Colon (tissue), 2 donors: ENCODE measurements around the gene WNK2.

ENCODE experiments used
- FAIRE-seq: peaks from 2 replicates; lab custom pipeline; 2012; peaks lifted over from hg19 to GRCh38; lab: Jason Lieb, UNC
- donor health status: control.
- donor health status: control.

The WNK2 gene

GRCh38 chr9:93200449-93200742, 16.5 kb downstream of the WNK2 start:
- FAIRE-seq, result no peak

- FAIRE-seq, result no peak
These were observed 17.0 kb downstream of the WNK2 start for GRCh38 chr9:93200989-93201334.

GRCh38 chr9:93203026-93203717, 19.2 kb downstream of the WNK2 start:
- FAIRE-seq, result no peak

- FAIRE-seq, result no peak
These were observed 20.0 kb downstream of the WNK2 start for GRCh38 chr9:93203718-93204469.

- FAIRE-seq, result no peak
These were observed 20.6 kb downstream of the WNK2 start for GRCh38 chr9:93204470-93205043.

- no peak for FAIRE-seq
These were observed 21.3 kb downstream of the WNK2 start for GRCh38 chr9:93205045-93205768.

GRCh38 chr9:93205896-93206575, 22.1 kb downstream of the WNK2 start:
- FAIRE-seq, result no peak

- FAIRE-seq, result no peak
These were observed 22.7 kb downstream of the WNK2 start for GRCh38 chr9:93206576-93207155.

- no peak for FAIRE-seq
These were observed 23.4 kb downstream of the WNK2 start for GRCh38 chr9:93207326-93207814.

GRCh38 chr9:93207860-93208734, 24.2 kb downstream of the WNK2 start:
- no peak for FAIRE-seq

GRCh38 chr9:93209097-93209496, 25.2 kb downstream of the WNK2 start:
- FAIRE-seq, result no peak

GRCh38 chr9:93209576-93210323, 25.8 kb downstream of the WNK2 start:
- no peak for FAIRE-seq

GRCh38 chr9:93210324-93210973, 26.5 kb downstream of the WNK2 start:
- no peak for FAIRE-seq

GRCh38 chr9:93210974-93211653, 27.2 kb downstream of the WNK2 start:
- FAIRE-seq, result no peak

GRCh38 chr9:93211654-93212001, 27.7 kb downstream of the WNK2 start:
- no peak for FAIRE-seq

GRCh38 chr9:93212409-93212808, 28.5 kb downstream of the WNK2 start:
- no peak for FAIRE-seq

GRCh38 chr9:93216073-93216365, 32.1 kb downstream of the WNK2 start:
- FAIRE-seq, result no peak

GRCh38 chr9:93217706-93218105, 33.8 kb downstream of the WNK2 start:
- no peak for FAIRE-seq

GRCh38 chr9:93218161-93218560, 34.2 kb downstream of the WNK2 start:
- no peak for FAIRE-seq
